GM18505 (cell line): ENCODE data around the gene GDAP2.
"Not testable (repeated sequence)": the region's sequence is repeated elsewhere in the genome, so short reads cannot be mapped to it uniquely, and the experiment has no call there.

ENCODE experiments used
- ATAC-seq: cut with Tn5 transposase; IDR thresholded peaks from one replicate; pipeline ENCODE4 v1.9.1; 2021; ENCODE audit not compliant: unreplicated experiment
- POLR2A ChIP-seq: IDR thresholded peaks from 4 replicates; pipeline ENCODE4 v1.6.1; 2011; ENCODE audit warnings: borderline replicate concordance; ENCODE audit not compliant: insufficient read depth, insufficient read length; ENCODE audit errors: extremely low read depth

Gene GDAP2

GRCh38 chr1:117928881-117929342, 509 bp downstream of the GDAP2 start:
- ATAC-seq: peak; percentile 36
- no peak for TF ChIP-seq POLR2A

- no peak for ATAC-seq
- no peak for TF ChIP-seq POLR2A
Measured at GRCh38 chr1:117925981-117926380, 3.4 kb downstream of the GDAP2 start.

- not testable (repeated sequence) for ATAC-seq
Measured at GRCh38 chr1:117922717-117923116, 6.7 kb downstream of the GDAP2 start.

GRCh38 chr1:117921991-117922390, 7.4 kb downstream of the GDAP2 start:
- TF ChIP-seq POLR2A: no peak
- ATAC-seq: no peak

GRCh38 chr1:117919376-117919775, 10.0 kb downstream of the GDAP2 start:
- no peak for TF ChIP-seq POLR2A
- ATAC-seq: no peak

- no peak for TF ChIP-seq POLR2A
Measured at GRCh38 chr1:117911051-117911450, 18.4 kb downstream of the GDAP2 start.

GRCh38 chr1:117905019-117905418, 24.4 kb downstream of the GDAP2 start:
- TF ChIP-seq POLR2A: no peak

More at GRCh38 chr1:117911051-117911450, 18.4 kb downstream of the GDAP2 start:
- ATAC-seq: no peak

GRCh38 chr1:117904485-117904884, 24.9 kb downstream of the GDAP2 start:
- TF ChIP-seq POLR2A: no peak
- ATAC-seq: no peak

More at GRCh38 chr1:117905019-117905418, 24.4 kb downstream of the GDAP2 start:
- ATAC-seq: no peak

- TF ChIP-seq POLR2A: no peak
- no peak for ATAC-seq
Measured at GRCh38 chr1:117902944-117903343, 26.5 kb downstream of the GDAP2 start.

- no peak for ATAC-seq
Measured at GRCh38 chr1:117899801-117900200, 29.6 kb downstream of the GDAP2 start.

GRCh38 chr1:117897551-117897950, 31.9 kb downstream of the GDAP2 start:
- TF ChIP-seq POLR2A: no peak
- ATAC-seq: no peak

More at GRCh38 chr1:117899801-117900200, 29.6 kb downstream of the GDAP2 start:
- TF ChIP-seq POLR2A: no peak

- ATAC-seq: peak; percentile 90
- no peak for TF ChIP-seq POLR2A
Measured at GRCh38 chr1:117895482-117896114, 33.8 kb downstream of the GDAP2 start.

- no peak for ATAC-seq
- TF ChIP-seq POLR2A: no peak
Measured at GRCh38 chr1:117894078-117894477, 35.3 kb downstream of the GDAP2 start.

GRCh38 chr1:117892512-117892911, 36.9 kb downstream of the GDAP2 start:
- no peak for ATAC-seq
- TF ChIP-seq POLR2A: no peak

GRCh38 chr1:117890452-117890851, 39.0 kb downstream of the GDAP2 start:
- ATAC-seq: no peak

GRCh38 chr1:117886101-117886795, 43.2 kb downstream of the GDAP2 start:
- ATAC-seq: no peak
- no peak for TF ChIP-seq POLR2A

More at GRCh38 chr1:117890452-117890851, 39.0 kb downstream of the GDAP2 start:
- no peak for TF ChIP-seq POLR2A
